Esophagus muscularis mucosa (tissue), 4 donors: ENCODE results near the gene CNGB1. TPM values are rescaled to one million over a fixed set of nuclear protein-coding genes. Genes with fewer than 3 reads are reported as not detected.
"Not testable (repeated sequence)": the region's sequence is repeated elsewhere in the genome, so short reads cannot be mapped to it uniquely, and the experiment has no call there.

ENCODE experiments used
- DNase-seq: peaks from one replicate; pipeline ENCODE4 v3.0.0-alpha.2; 2017; ENCODE audit errors: extremely low spot score
- H3K27ac ChIP-seq, 4 donors: fragments of 200-600 bp; sonication (generic); replicated peaks in 1 of 4; 1 replicate in 3 of 4; 2 replicates in 1 of 4; pipeline ENCODE4 v1.5.1; 2016 to 2019; ENCODE audit warnings: mild to moderate bottlenecking in 1 of 4
- H3K27me3 ChIP-seq, 4 donors: fragments of 200-600 bp; sonication (generic); one replicate each; pipeline versions ENCODE4 v1.5.1 to v1.6.0; 2016 to 2019
- H3K36me3 ChIP-seq, 4 donors: fragments of 200-600 bp; sonication (generic); one replicate each; pipeline ENCODE4 v1.5.1; 2016 to 2019
- H3K4me1 ChIP-seq, 4 donors: fragments of 200-600 bp; sonication (generic); one replicate each; pipeline ENCODE4 v1.5.1; 2016 to 2019
- H3K4me3 ChIP-seq, 4 donors: fragments of 200-600 bp; sonication (generic); 1 replicate in 2 of 4; 2 replicates in 2 of 4; pipeline ENCODE4 v1.5.1; 2016 to 2019; ENCODE audit warnings: mild to moderate bottlenecking in 4 of 4, moderate library complexity in 1 of 4
- H3K9me3 ChIP-seq, 4 donors: fragments of 200-600 bp; sonication (generic); 1 replicate in 3 of 4; 2 replicates in 1 of 4; pipeline ENCODE4 v1.5.1; 2016 to 2019
- EP300 ChIP-seq: sonication (generic); formaldehyde crosslinking; IDR thresholded peaks from one replicate; pipeline ENCODE4 v1.6.1; 2017; ENCODE audit warnings: antibody characterized with exemption
- POLR2A ChIP-seq: fragments of 450-650 bp; IDR thresholded peaks from one replicate; pipeline ENCODE4 v1.6.1; 2017; ENCODE audit warnings: antibody characterized with exemption, moderate library complexity, mild to moderate bottlenecking, low read depth
- POLR2AphosphoS5 ChIP-seq, 2 donors: sonication (generic); formaldehyde crosslinking; IDR thresholded peaks; one replicate each; pipeline ENCODE4 v1.6.1; 2017; ENCODE audit warnings: antibody characterized with exemption in 2 of 2
- WGBS: methylation state at CpG from one replicate; pipeline ENCODE4 v1.1.5; 2018; 5-methylcytosine and 5-hydroxymethylcytosine counted together
- intact Hi-C: fragments of 100-400 bp; cut with DNase I; formaldehyde crosslinking; loops from one replicate; pipeline ENCODE4 v1.15.1; 2023
- total RNA-seq, 4 donors: library from RNA; depleted of rRNA; stranded (reverse); fragments of >200 nt; gene quantifications; one replicate each; pipeline versions ENCODE4 v1.1.0 to v1.2.1, GENCODE V29; 2016
- TF ChIP-seq, protein P1 (sequence below), 3 experiments: fragments of 200-600 bp in 2 of 3; fragments of 450-650 bp in 1 of 3; sonication (generic) in 2 of 3; IDR thresholded peaks; one replicate each; pipeline ENCODE4 v1.5.1; 2017 to 2019; ENCODE audit warnings: antibody characterized with exemption in 3 of 3, mild to moderate bottlenecking in 2 of 3, moderate library complexity in 1 of 3

CNGB1 gene
- total RNA-seq, 4 donors from 2014 or later = under 0.01 to 0.97 (median 0.31) TPM

DNA sequence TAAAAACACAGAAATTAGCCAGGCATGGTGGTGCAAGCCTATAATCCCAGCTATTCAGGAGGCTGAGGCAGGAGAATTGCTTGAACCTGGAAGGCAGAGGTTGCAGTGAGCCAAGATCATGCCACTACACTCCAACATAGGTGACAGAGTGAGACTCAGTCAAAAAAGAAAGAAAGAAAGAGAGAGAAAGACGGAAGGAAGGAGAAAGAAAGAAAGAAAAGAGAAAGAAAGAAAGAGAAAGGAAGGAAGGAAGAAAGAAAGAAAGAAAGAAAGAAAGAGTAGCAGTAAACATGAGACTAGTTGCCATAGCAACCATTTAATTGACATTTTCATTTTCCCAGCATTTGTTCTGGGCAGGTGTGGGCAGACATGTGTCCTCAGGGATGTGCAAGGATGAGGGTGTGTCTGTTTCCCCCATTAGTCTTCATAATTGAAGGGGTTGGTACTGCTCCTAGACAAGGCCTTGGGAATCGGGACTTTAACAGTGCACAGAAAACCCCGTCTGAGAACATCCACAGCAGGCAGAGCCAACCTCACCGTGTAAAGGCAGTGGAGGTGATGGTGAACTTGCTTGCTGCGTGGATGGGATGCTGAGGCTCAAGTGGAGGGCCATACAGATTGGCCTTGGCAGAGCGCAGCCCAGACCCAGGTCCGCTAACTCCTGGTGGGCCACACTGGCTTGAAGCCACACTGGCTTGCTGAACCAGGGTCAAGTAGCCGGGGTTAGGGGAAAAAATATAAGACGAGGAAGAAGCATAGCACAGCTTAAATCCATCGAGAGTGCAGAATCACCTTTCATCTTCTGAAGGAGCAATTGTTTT lies 133.4 kb downstream of the CNGB1 start:
- Histone ChIP-seq H3K36me3 (no peaks in the 10 kb centered on the region), H3K4me1 (no peaks in the 10 kb centered on the region), H3K4me3 (no peak overlapping the region), H3K27ac (no peak overlapping the region), H3K9me3 (no peaks in the 10 kb centered on the region), H3K27me3 (peaks cover 0 to 5% (median 0%) of the 10 kb centered on the region in 4 donors)
- intact Hi-C loops = no loop called here
- 82% methylated on average over 9 of the region's 10 CpGs for WGBS
- TF ChIP-seq POLR2AphosphoS5 (IDR thresholded peaks at IDR 0.05) (no peak), POLR2A (no peak), EP300 (no peak)
- TF ChIP-seq, protein P1, sequence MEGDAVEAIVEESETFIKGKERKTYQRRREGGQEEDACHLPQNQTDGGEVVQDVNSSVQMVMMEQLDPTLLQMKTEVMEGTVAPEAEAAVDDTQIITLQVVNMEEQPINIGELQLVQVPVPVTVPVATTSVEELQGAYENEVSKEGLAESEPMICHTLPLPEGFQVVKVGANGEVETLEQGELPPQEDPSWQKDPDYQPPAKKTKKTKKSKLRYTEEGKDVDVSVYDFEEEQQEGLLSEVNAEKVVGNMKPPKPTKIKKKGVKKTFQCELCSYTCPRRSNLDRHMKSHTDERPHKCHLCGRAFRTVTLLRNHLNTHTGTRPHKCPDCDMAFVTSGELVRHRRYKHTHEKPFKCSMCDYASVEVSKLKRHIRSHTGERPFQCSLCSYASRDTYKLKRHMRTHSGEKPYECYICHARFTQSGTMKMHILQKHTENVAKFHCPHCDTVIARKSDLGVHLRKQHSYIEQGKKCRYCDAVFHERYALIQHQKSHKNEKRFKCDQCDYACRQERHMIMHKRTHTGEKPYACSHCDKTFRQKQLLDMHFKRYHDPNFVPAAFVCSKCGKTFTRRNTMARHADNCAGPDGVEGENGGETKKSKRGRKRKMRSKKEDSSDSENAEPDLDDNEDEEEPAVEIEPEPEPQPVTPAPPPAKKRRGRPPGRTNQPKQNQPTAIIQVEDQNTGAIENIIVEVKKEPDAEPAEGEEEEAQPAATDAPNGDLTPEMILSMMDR (IDR thresholded peaks at IDR 0.05) = no peak
- no peak for DNase-seq

DNA sequence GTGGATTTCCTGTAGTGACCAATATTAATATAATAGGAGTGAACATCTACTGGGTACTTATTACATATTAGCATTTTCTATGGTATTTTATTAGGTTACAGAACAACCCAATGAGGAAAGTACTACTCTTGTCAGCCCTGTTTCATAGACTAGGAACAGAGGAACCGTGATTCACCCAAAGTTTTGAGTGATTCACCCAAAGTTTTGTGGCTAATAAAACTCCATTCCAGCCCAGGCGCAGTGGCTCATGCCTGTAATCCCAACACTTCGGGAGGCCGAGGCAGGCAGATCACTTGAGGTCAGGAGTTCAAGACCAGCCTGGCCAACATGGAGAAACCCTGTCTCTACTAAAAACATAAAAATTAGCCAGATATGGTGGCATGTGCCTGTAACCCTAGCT lies 135.5 kb downstream of the CNGB1 start:
- 100% methylated on average over 4 of the region's 4 CpGs for WGBS
- H3K4me3 ChIP-seq, intact Hi-C loops: not testable (repeated sequence)

DNA sequence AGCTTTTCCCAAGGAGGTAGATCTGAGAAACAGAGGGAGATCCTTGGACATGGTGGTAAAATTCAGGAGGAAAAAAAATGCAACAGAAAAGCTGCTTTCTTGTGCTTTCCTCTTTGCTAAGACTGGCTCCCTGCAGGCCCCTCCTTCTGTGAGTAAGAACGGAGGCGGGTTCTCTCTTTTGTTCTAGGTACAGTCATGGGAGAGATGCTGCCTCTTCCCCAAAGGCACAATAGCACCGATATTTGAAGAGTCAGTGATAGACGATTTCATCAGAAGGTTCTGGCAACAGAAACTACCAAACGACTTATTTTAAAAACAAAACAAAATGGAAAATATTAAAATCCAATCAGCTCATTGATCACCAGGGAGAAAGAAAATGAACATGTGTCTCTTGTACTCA lies 136.0 kb downstream of the CNGB1 start:
- Histone ChIP-seq H3K27me3 (peaks cover 0 to 5% (median 0%) of the 10 kb centered on the region in 4 donors), H3K4me3 (no peak overlapping the region), H3K4me1 (peaks cover 0 to 9% (median 3%) of the 10 kb centered on the region in 4 donors), H3K27ac (no peak overlapping the region), H3K9me3 (no peaks in the 10 kb centered on the region), H3K36me3 (no peaks in the 10 kb centered on the region)
- no peak for TF ChIP-seq POLR2AphosphoS5 (IDR thresholded peaks at IDR 0.05)
- no peak for TF ChIP-seq POLR2A
- TF ChIP-seq, protein P1 (IDR thresholded peaks at IDR 0.05) = no peak
- TF ChIP-seq EP300 = no peak
- DNase-seq = no peak
- WGBS = 72% methylated on average over 5 of the region's 5 CpGs
- intact Hi-C loops = no loop called here

More for the DNA sequence above, 135.5 kb downstream of the CNGB1 start:
- not testable (repeated sequence) for H3K27ac ChIP-seq, H3K4me1 ChIP-seq, H3K27me3 ChIP-seq, H3K36me3 ChIP-seq, H3K9me3 ChIP-seq, DNase-seq

Other genes with a start within 250 kb of the CNGB1 start
- gene KATNB1, start 235.4 kb downstream of the CNGB1 start, total RNA-seq = 10 to 100 TPM; 10.4 to 16.9 (median 15.3) TPM
- gene KIFC3, start 168.6 kb downstream of the CNGB1 start, total RNA-seq = 10 to 100 TPM; 28.2 to 76.8 (median 46.6) TPM
- gene ZNF319, start 29.5 kb upstream of the CNGB1 start, total RNA-seq = 10 to 100 TPM in 2 of 4 donors, 1 to 10 TPM in 2; 7.1 to 20.9 (median 12.8) TPM
- 10 to 100 TPM; 31.5 to 51.1 (median 33.3) TPM for gene USB1, start 30.3 kb upstream of the CNGB1 start, total RNA-seq
- 10 to 100 TPM in 2 of 4 donors, 1 to 10 TPM in 2; 3.8 to 16.3 (median 8.7) TPM for gene MMP15, start 54.6 kb upstream of the CNGB1 start, total RNA-seq
- gene CFAP20, start 158.3 kb upstream of the CNGB1 start, total RNA-seq = 10 to 100 TPM; 12.5 to 31.2 (median 23.5) TPM
- 10 to 100 TPM; 37.1 to 56.5 (median 42.7) TPM for gene CSNK2A2, start 227.0 kb upstream of the CNGB1 start, total RNA-seq